Measurements from ENCODE around the gene PLA2G1B.
A peak's percentile ranks its signal among the peaks of the same experiment; 100 is the strongest.

The PLA2G1B gene

GRCh38 chr12:120367233-120367923 lies 39.8 kb upstream of the PLA2G1B start:
- Histone ChIP-seq H3K27me3 (ENCODE audit: insufficient read depth, low read depth, severe bottlenecking) (no peaks in the 10 kb centered on the region), H3K36me3 (peaks cover 54% of the 10 kb centered on the region), H3K27ac (peak overlapping the region; percentile 95), H3K9me3 (ENCODE audit: severe bottlenecking) (no peaks in the 10 kb centered on the region), H3K4me3 (ENCODE audit: low read depth, low read length) (peak overlapping the region; percentile 69)
- peak; percentile 81 for TF ChIP-seq CTCF (IDR thresholded peaks at IDR 0.05; ENCODE audit: low read depth, low read length)
- peak; percentile 79 for DNase-seq

DNA sequence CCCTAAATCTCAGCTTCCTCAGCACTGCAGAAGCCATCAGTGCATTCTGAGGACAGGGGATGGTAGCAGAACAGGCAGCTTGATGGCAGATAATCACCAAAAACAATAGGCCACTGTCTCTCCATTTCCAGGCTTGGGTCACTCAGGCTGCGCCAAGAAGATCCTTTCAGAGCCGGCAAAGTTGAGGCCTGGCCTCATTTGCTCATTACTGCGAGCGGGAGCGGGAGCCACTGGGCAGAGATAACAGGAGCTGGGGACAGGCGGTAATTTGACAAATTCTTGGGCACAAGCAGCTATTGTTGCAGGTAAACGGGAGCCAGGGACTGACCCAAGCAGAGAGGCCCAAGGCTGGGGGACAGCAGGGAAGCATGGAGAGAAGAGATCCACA lies 39.3 kb upstream of the PLA2G1B start:
- Histone ChIP-seq H3K4me3 (ENCODE audit: low read depth, low read length) (peak overlapping the region; percentile 69), H3K27ac (peak overlapping the region; percentile 95), H3K9me3 (ENCODE audit: severe bottlenecking) (no peaks in the 10 kb centered on the region), H3K27me3 (ENCODE audit: insufficient read depth, low read depth, severe bottlenecking) (no peaks in the 10 kb centered on the region), H3K36me3 (peaks cover 59% of the 10 kb centered on the region)
- DNase-seq, result no peak
- TF ChIP-seq CTCF (IDR thresholded peaks at IDR 0.05; ENCODE audit: low read depth, low read length), result no peak

GRCh38 chr12:120366341-120366705 lies 38.7 kb upstream of the PLA2G1B start:
- Histone ChIP-seq H3K27me3 (ENCODE audit: insufficient read depth, low read depth, severe bottlenecking) (no peaks in the 10 kb centered on the region), H3K9me3 (ENCODE audit: severe bottlenecking) (no peaks in the 10 kb centered on the region), H3K36me3 (peaks cover 59% of the 10 kb centered on the region), H3K27ac (peak overlapping the region; percentile 95), H3K4me3 (ENCODE audit: low read depth, low read length) (no peak overlapping the region)
- no peak for TF ChIP-seq CTCF (IDR thresholded peaks at IDR 0.05; ENCODE audit: low read depth, low read length)
- DNase-seq, result no peak

DNA sequence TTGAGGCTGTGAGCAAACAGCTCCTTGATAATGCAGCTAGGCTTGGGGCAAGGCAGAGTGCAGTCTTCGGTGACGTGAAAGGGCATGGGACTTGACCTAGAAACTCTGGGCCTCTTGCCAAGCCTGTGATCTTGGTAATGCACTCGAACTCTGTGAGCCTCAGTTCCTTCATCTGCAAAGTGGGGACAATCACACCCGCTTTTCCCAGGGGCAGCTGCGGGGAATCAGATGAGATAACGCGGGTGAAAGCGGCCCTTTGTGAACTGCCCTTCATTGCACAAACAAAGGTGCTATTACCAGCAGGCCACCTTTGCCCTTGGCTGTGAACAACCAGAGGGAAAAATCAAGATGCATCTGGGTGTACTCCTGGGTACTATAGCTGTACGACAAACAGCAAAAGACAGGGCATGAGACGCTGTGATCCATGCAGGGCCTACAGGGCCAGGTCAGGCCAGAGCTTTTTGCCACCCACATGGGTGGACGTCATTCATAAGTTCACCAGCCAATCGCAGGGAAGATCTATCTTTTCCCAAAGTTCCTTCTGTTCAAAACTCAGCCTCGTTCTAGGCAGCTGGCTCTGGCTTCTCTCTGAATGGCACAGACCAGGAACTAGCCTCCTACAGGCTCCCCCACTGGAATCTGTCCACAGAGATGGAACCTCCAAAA lies 38.2 kb upstream of the PLA2G1B start:
- Histone ChIP-seq H3K36me3 (peaks cover 64% of the 10 kb centered on the region), H3K27me3 (ENCODE audit: insufficient read depth, low read depth, severe bottlenecking) (no peaks in the 10 kb centered on the region), H3K4me3 (ENCODE audit: low read depth, low read length) (no peak overlapping the region), H3K9me3 (ENCODE audit: severe bottlenecking) (no peaks in the 10 kb centered on the region), H3K27ac (peak overlapping the region; percentile 100)
- no peak for DNase-seq
- TF ChIP-seq CTCF (IDR thresholded peaks at IDR 0.05; ENCODE audit: low read depth, low read length), result no peak

DNA sequence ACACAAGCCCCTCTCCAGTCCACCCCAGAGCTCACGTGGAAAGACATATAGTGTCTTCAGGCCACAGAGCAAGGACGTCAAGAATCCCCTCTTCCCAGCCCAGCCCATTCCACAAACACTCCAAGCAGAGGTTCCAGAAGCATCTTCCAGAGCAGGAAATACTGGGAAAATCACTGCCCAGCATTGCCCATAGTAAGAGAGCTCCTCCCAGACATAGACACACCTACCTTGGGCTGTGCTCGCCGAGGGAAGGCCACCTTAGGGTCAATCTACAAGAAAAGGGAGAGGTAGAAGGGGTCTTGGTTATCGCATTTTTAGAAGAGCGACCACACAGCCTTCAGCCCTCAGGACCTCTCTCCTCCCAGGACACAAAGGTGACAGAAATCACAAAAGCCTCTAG lies 36.9 kb upstream of the PLA2G1B start:
- H3K36me3 ChIP-seq, result peaks cover 77% of the 10 kb centered on the region

More for the DNA sequence above, 36.9 kb upstream of the PLA2G1B start:
- TF ChIP-seq CTCF (IDR thresholded peaks at IDR 0.05; ENCODE audit: low read depth, low read length), result no peak
- no peak for DNase-seq
- no peak overlapping the region for H3K4me3 ChIP-seq (ENCODE audit: low read depth, low read length)
- H3K27me3 ChIP-seq (ENCODE audit: insufficient read depth, low read depth, severe bottlenecking), result no peaks in the 10 kb centered on the region
- H3K27ac ChIP-seq, result peak overlapping the region; percentile 100
- no peaks in the 10 kb centered on the region for H3K9me3 ChIP-seq (ENCODE audit: severe bottlenecking)

Measured in WERI-Rb-1 (cell line).